Esophagus muscularis mucosa (tissue), 3 donors: ENCODE measurements around the gene ZFHX3.

Source experiments
- POLR2AphosphoS5 ChIP-seq, 2 donors: sonication (generic); formaldehyde crosslinking; IDR thresholded peaks; one replicate each; pipeline ENCODE4 v1.6.1; 2017; ENCODE audit warnings: antibody characterized with exemption in 2 of 2
- TF ChIP-seq, protein P1 (sequence below), 3 experiments: fragments of 200-600 bp in 2 of 3; fragments of 450-650 bp in 1 of 3; sonication (generic) in 2 of 3; IDR thresholded peaks; one replicate each; pipeline ENCODE4 v1.5.1; 2017 to 2019; ENCODE audit warnings: antibody characterized with exemption in 3 of 3, mild to moderate bottlenecking in 2 of 3, moderate library complexity in 1 of 3

DNA sequence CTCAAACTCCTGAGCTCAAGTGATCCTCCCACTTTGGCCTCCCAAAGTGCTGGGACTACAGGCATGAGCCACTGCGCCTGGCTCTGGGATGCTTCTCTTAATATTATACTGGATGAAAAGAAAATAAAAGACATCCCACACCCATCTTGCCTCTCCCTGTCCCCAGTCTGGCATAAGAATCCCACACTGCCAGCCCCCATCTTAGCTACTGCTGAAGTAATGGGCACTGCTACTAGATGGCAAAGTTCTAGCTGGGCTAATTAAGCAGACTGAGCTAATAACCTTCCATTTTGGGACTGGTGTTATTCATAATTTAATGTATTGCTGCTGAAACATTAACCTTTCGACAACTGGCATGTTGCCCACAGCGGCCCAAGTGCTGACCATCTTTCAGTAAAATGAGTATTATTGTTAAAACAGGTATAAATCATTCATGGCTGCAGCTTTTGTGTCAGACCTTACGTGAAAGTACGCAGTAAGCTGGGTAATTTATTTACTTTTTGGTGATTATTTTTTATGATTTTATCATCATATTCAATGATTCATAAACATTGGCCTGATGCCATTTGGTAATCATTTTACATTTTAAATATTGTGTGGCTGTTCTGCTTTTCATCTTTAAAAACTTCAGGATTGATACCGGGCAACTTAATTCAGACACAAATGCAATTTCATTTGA, 47.4 kb upstream of the ZFHX3 start:
- TF ChIP-seq, protein P1, sequence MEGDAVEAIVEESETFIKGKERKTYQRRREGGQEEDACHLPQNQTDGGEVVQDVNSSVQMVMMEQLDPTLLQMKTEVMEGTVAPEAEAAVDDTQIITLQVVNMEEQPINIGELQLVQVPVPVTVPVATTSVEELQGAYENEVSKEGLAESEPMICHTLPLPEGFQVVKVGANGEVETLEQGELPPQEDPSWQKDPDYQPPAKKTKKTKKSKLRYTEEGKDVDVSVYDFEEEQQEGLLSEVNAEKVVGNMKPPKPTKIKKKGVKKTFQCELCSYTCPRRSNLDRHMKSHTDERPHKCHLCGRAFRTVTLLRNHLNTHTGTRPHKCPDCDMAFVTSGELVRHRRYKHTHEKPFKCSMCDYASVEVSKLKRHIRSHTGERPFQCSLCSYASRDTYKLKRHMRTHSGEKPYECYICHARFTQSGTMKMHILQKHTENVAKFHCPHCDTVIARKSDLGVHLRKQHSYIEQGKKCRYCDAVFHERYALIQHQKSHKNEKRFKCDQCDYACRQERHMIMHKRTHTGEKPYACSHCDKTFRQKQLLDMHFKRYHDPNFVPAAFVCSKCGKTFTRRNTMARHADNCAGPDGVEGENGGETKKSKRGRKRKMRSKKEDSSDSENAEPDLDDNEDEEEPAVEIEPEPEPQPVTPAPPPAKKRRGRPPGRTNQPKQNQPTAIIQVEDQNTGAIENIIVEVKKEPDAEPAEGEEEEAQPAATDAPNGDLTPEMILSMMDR (IDR thresholded peaks at IDR 0.05), result no peak
- TF ChIP-seq POLR2AphosphoS5 (IDR thresholded peaks at IDR 0.05), result no peak
